Stimulated activated CD8-positive, alpha-beta memory T cell treated with anti-CD3 and anti-CD28 coated beads, Interleukin-7, amount 100 ng/mL, for 1 hour (primary cell): ENCODE results near the gene MRPS24.

Source experiments
- DNase-seq, 2 donors: peaks; one replicate each; pipeline ENCODE4 v3.0.0-alpha.2; 2020; ENCODE audit warnings: low read depth in 2 of 2

MRPS24 gene

GRCh38 chr7:43877968-43878864, 8.9 kb upstream of the MRPS24 start:
- no peak for DNase-seq

- DNase-seq: no peak
These were observed 7.8 kb upstream of the MRPS24 start for GRCh38 chr7:43876976-43877745.

- DNase-seq: no peak
These were observed 6.9 kb upstream of the MRPS24 start for GRCh38 chr7:43876241-43876640.

DNA sequence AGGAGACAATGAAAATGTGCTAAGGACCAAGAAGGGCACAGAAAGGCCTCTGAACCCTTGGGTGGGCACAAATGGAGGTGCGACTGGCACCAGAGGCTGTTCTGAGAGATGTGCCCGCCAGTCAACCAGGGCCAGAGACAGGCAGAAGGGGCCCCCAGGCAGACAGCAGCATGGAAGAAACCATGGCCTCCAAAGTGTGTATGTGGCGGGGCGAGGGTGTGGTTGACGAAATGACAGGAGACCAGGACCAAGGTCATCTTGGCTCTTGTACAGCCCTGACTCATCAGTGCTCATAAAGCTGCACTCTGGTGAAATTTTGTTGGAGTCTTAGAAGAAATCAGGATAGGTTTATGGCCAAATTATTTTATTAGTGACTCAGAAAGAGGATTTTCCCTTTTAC, 4.0 kb upstream of the MRPS24 start:
- no peak for DNase-seq

- no peak for DNase-seq
These were observed 3.2 kb upstream of the MRPS24 start for GRCh38 chr7:43872406-43873110.

- no peak for DNase-seq
These were observed 1.7 kb upstream of the MRPS24 start for GRCh38 chr7:43871064-43871463.

DNA sequence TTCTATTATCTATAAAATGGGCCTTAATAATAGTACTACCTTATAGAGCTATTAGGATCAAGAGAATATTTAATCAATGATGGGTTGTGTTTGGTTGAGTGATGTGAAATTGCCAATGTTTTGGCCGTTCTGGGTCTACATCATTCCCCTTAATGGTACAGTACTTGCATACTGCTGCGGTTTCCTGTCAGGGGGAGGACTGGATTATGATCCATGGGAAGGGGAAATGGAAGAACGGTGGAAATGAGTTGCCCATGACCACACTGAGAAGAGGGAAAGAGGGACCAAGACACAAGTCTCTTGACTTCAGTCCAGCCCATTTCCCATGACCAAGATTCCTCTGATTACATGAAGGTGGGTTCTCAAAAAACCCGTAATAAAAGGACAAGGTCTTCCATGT, 999 bp upstream of the MRPS24 start:
- DNase-seq: no peak

DNA sequence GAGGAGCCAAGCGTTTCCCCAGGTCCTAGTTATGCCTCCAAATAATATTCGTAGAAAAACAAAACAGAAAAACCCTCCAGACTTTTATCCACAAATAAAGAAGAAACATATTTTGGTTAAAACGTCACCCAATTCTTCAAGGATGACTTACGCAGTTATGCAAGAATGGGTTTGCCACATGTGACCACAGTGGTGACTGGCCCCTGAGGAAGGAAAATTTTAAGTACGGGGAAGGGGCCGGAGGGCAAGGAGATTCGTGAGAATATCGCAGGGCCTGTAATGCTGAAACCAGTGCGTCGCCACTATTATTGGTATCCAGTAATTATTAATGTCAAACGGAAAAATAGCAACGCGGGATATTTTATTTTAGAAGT, 537 bp upstream of the MRPS24 start:
- no peak for DNase-seq

DNA sequence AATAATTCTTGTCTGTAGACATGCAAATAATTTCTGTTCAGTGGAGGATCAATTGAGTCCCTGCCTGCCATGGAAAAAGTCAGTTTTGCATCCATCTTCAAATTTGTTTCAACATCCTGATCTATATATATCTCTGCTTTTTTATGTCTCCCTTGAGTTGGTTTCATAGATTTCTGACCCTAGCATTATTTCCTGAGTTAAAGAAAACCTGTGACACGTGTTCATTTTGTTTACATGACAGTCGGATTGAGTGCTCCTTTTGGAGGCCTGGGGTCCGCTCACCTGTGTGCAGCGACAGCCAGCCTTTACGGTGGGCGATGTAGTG, 674 bp downstream of the MRPS24 start:
- no peak for DNase-seq

- DNase-seq: no peak
These were observed 1.1 kb downstream of the MRPS24 start for GRCh38 chr7:43868181-43868580.

- no peak for DNase-seq
These were observed 4.0 kb downstream of the MRPS24 start for GRCh38 chr7:43865277-43865676.

GRCh38 chr7:43864126-43864525, 5.2 kb downstream of the MRPS24 start:
- DNase-seq: no peak

DNA sequence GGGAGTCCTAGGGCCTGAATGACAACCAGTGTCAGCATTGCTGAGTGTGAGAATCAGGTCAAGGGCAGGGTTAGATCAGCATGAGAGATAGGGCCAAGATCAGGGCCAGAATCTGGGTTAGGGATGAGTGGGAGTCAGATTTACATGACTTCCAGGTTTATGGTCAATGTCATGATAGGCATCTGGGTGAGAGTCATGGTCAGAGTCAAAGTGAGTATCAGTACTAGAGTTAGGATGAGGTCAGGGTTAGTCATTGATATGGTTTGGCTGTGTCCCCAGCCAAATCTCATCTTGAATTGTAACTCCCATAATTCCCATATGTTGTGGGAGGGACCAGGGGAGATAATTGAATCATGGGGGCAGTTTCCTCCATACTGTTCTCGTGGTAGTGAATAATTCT, 12.3 kb downstream of the MRPS24 start:
- no peak for DNase-seq

- no peak for DNase-seq
These were observed 13.0 kb downstream of the MRPS24 start for GRCh38 chr7:43856316-43856715.

- DNase-seq: no peak
These were observed 14.1 kb downstream of the MRPS24 start for GRCh38 chr7:43855176-43855575.

- no peak for DNase-seq
These were observed 17.5 kb downstream of the MRPS24 start for GRCh38 chr7:43851805-43852204.

- no peak for DNase-seq
These were observed 18.8 kb downstream of the MRPS24 start for GRCh38 chr7:43850348-43851116.

GRCh38 chr7:43849047-43849446, 20.3 kb downstream of the MRPS24 start:
- no peak for DNase-seq

DNA sequence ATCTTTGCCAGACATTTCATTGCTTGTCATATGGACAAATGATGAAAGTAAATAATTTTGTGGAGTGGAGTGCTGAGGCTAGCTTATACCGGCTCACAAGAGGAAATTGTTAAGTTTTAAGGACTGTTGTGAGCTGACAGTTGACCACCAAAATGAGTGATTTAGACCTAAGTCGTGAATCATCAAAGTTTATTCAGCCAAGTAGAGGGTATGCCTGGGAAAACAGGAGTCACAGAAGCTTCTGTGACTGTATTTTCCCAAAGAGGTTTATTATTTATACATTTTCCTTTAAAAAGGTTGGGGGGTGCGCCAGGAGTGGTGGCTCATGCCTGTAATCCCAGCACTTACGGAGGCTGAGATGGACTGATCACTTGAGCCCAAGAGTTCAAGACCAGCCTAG, 21.8 kb downstream of the MRPS24 start:
- DNase-seq: no peak

- DNase-seq: no peak
These were observed 24.7 kb downstream of the MRPS24 start for GRCh38 chr7:43844662-43845061.

- no peak for DNase-seq
These were observed 25.1 kb downstream of the MRPS24 start for GRCh38 chr7:43844257-43844656.

DNA sequence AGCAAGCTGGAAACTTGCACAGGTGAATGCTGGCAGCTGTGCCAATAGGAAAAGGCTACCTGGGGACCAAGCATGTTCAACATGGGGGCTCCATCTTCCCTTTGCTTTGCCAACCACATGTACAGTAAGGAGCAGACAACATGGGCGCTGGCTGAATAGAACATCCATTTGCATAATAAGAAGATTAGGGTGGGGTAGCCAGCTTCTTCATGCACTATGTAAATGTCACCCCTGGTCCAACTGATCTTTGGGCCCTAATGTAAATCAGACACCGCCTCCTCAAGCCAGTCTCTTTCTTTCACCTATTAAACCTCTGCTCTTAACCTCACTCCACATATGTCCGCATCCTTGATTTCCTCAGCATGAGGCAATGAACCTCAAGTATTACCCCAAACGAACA, 26.0 kb downstream of the MRPS24 start:
- no peak for DNase-seq
